GM19193 (cell line): Measurements from ENCODE around the gene PDE4D.

Experiments used
- POLR2A ChIP-seq: IDR thresholded peaks from 4 replicates; pipeline ENCODE4 v1.6.1; 2011; ENCODE audit not compliant: insufficient read depth, insufficient read length; ENCODE audit errors: extremely low read depth

The PDE4D gene

DNA sequence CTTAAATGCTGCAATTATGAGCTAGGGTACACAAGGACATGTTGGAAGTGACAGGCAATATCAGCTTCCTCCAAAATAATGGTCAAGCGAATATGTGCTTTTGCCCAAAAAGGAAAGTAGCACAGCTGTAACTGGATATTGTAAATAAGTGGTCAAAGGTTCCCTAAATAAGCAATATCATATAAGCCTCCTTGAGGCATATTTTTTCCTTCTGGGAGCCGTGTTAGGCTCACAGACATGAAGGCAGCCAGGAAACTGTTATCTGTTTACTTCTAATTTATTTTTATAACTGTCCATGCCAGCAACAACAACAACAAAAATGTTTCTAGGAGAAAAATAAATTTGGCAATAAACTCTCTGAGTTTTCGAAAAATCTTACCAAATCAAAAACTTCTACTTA lies 648.3 kb downstream of the PDE4D start:
- no peak for TF ChIP-seq POLR2A

DNA sequence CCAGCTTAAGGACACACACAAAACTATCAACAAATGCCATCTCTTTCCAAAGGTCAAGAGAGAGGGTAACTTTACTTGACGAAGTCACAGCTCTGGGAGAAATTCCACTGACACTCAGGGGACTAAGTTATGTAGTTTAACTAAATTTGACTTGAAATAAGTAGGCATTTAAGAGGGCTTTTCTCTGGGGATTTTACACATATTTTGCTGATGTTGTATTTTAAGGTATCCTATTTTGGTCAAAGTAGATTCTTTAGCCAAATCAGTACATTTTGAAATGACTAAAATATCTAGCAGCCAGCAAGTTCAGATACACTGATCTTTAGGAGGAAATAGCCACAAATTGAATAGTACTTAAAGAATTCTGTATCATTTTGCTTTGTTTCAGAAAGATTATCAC lies 652.0 kb downstream of the PDE4D start:
- no peak for TF ChIP-seq POLR2A

DNA sequence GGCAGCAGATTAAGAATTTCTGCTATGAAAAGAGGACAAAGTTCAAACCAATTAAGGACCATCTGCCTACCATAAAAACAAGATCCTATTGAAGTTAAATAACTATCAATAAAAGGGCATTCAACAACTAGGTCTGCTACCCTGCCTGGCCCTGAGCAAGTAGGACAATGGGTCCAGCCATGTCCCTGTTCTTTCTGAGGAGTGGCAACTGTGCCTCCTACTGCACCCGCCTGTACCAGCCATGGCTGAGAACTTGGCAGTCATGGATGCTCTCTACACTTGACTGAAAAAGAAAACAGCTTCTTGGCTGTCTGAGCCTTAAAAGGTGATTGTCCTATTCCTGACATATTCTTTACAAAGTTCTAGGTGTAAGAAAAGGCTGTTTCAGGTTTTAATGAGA lies 652.4 kb downstream of the PDE4D start:
- no peak for TF ChIP-seq POLR2A

DNA sequence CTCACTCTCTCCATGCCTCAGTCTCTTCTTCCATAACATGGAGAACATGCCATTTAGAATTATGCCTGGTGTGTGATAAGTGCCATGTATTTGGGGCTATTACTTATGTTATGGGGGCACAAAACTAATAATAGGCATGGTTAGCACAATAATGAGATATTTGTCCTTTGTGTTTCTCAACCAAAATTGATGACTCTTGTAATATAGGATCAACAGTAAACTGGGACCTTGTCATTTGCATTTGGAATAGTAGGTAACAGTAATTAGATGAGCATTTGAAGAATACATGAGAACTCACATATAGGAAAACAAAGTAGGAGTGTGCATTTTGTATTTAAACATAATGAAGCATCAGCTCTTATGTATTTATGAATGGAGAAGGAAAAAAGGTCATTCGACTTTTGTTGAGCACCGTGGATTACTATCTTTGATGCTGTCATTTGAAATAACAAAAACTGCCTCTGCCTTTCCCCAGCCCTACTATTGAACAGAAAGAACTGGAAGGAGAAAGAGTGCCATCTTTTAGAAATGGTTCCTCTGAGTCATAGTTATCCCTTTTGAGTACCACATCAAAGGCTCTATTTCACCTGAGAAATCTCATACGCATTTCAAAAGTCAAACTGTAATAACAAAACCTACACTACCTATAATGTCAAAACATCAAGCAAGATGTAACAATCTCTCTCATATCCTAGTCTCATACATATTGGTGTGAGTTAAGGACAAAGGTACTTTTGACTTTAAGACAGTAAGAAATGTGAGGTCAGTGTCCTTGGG lies 655.2 kb downstream of the PDE4D start:
- no peak for TF ChIP-seq POLR2A

DNA sequence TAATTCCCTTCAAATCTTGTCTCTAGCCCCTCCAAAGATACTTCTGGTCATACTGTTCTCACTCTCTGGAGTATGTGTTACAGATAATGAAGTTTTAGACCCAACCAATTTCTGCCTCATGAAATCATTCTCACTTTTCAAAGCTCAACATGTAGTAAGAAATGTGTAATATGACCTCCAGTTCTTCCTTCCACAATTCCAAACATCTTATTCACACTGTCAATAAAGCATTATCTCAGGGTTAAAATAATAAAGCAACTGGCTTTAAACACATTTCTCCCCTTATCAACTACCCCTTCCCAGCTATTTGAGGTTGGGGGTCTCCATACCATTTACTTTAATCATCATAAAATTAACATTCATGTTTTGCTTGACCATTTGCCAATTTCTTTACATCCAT lies 656.5 kb downstream of the PDE4D start:
- no peak for TF ChIP-seq POLR2A

DNA sequence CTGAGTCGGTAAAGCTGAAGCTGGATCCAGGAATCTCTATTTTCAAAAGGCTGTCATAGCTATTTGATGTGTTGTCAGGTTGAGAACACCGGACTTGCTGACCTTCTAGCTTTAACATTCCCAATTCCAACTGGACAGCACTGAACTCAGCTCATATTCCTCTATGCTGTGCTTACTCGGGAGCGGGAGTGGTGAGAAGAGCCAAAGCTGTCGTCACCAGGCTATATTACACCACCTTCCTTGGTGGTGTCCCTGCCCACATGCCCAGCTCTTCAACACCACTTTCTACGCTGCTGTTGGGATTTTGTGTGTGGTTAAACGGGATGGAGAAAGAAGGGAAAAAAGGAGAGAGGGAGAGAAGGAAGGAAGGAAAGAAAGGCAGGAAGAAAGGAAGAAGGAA lies 657.1 kb downstream of the PDE4D start:
- no peak for TF ChIP-seq POLR2A

DNA sequence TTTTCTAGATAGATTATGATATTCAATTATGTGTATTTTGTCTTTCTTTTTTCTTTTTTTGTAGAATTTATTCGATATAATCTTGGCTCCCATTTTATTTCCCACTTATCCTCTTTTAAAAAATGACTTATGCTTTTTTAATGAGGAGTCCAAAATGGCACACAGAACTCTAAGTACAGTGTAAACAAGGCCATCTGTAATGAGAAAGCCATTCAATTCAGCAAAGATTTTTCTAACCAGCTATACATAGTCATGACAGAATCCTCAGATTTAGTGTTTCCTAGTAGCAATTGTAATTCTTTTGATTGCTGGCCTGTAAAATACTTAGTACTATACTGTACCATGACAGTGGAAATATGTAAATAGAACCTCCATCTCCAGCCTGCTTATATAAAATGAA lies 659.3 kb downstream of the PDE4D start:
- no peak for TF ChIP-seq POLR2A

DNA sequence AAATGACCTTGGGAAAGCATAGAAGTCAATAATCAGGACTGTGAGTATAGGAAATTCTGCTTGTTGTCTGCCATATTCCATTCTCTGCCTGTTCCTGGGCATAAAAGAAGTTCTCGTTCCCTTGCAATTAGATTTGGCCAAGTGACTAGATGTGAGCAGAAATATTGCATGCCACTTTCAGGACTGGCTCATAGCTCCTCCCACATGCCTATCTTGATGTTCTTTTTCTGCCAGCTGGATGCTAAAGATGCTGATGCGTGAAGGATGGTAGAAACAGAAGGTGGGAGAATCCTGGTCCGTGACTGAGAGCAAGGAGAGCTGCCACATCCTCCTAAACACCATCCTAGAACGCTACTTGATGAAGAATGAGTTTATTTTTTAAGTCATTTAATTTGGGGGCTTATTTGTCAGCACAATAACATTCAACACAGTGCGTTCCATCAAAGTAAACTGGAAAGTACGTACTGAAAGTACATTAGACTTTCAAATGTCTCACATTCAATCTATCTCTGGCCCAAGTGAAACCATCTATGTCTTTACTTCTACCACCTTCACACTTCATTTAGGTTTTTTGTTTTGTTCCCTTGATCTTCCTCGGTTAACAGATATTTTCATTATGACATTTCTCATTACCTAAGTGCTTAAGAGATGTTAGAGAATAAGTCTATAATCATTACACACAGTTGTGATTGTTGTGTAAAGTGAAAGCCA lies 662.1 kb downstream of the PDE4D start:
- TF ChIP-seq POLR2A: no peak

DNA sequence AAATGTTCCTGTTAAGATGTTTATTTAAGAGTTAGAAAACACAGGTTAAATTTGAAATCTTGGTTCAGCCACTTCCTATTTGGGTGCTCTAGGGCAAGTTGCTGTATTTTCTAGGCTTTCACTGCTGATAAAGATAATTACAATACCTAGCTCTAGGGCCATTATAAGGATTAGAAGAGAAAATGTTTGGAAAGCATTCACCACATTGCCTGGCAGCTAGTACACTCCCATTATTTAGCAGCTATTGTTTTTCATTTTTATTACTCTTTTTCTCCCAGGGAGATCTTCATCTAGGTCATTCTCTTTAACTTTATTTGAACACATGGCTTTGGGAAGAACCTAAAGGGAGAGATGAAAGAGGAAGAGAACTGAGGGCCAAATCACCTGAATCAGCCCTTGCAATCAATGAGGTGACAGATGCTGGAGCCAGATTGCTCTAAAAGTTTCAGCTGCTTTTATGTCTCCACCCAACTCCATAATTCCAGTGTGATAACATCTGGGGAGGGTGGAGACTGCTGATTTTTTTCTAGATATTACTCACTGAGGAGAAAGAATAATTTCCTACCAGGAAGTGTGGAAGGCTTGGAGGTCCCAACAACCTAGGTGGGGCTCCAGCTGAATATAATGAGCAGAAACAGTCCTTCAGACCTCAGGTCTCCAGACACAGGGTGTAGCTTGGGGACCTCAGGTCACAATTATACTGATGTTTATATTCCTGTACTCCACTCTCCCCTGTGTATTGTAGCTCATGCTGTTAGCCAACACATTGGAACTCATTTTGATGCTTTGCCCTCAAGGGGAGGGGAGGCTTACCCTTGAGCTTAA lies 670.6 kb downstream of the PDE4D start:
- no peak for TF ChIP-seq POLR2A

DNA sequence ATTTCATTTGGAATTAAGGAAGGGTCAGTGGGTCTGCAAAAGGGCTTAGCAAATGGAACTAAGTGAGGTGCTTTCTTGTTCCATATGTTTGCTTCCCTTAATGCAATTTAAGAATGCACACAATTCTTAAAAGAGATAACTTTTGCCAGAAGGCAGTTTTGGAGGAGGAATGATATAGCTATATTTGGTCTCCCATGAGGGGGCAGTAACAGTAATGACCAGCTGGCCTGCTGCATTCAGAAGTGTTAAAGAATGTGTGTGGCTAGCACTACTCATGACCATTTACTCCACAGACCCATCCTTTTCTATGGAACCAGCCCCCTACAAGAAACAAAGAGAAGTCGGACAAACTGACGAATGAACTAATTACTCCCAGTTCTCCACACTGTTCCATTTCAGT lies 671.8 kb downstream of the PDE4D start:
- no peak for TF ChIP-seq POLR2A

DNA sequence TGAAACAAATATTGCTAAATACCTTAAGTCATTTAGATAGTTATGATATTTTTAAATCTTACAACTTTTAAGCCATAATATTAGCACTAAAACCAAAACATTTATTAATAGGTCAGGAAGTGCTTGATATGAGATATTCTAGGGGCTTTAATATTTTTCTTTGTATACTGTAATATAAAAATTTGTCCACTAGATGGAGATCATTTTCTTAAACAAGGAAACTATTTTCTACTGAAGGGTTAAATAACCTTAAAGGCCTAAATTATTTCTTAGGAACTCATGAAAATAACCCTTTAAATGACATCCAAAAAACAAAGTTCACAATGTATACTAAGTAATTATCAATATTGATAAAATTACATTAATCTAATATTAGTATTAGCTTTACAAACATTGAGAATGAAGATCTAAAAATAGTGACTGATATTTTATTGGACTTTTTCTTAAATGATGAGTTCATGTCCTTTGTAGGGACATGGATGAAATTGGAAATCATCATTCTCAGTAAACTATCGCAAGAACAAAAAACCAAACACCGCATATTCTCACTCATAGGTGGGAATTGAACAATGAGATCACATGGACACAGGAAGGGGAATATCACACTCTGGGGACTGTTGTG lies 675.0 kb downstream of the PDE4D start:
- no peak for TF ChIP-seq POLR2A

DNA sequence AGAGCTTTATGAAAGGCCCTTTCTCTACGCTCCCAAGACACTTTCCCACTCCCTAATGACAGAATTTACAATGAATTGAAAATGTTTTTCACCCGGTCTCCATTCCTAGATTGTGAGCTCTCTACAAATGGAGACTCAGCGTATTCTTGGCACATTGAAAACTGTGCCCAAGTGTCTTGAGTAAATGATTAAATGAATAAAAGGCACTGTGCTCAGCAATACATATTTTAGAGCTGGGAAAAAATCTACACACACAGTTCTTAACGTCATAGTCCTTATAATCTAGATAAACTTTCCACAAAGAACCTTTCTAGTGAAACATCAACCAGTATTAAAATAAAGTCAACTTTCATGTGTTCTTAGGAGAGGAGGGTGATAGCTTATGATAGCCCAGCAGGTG lies 676.7 kb downstream of the PDE4D start:
- no peak for TF ChIP-seq POLR2A

DNA sequence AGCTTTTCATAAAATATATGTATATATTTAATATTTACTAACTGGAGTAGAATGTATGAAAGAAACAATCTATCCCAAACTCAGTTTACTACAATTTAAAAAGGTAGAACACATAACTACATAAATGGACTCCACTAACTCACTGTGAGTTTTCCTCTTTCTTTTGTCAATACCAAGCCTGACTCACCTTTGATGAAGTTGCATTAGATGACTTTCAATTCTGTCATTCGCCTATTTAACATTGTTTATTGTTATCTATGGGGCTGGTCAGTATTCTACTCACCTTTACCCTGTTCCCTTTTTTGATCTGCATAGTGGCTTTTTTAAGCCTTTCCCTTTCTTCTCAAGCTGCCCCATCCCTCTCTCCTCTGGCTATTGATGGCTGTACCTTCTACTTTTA lies 680.9 kb downstream of the PDE4D start:
- TF ChIP-seq POLR2A: no peak

DNA sequence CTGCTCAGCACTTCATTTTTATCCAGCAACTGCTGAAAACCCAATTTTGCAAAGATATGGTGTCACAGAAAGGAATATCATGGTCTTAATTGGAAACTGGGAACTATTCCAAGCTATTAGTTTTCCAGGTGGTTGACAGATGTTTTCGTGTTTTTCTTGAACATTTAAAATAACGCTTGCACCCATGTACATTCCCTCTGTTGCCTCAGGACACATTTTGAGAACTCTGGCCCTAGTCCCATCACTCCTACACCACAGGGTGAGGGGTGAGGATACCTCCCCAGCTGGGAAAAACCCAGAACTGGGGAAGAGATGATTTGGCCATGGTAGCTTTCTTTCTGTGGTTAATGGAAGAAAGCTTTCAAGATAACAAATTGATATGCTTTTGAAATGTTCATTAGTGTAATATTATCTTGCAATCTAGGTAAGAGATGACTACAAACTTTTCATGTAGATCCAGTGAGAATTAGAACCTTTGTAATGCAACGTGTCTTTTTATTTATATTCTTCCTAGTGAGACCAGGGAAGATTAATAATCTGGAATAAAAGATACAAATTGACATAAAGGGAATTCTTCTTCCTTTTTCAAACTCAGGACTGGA lies 683.7 kb downstream of the PDE4D start:
- no peak for TF ChIP-seq POLR2A

DNA sequence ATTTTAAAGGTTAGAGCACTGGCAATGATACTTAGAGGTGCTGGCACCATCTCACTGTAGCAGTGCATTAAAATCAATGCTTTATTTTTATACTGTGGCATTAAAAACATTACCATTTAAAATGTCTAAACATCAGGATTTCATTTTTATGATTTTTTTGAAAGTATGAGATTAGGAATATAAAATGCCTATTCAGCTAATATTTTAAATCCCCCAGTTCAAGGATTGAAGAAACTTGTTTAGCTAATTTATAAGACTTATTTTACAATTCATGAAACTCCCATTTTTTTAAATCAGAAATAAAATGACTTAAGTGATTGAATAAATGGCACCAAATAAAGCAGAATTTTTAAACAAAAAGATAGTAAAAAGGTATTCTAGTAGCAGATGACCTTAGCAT lies 685.1 kb downstream of the PDE4D start:
- TF ChIP-seq POLR2A: no peak
